Heart right ventricle (tissue), 16 donors: ENCODE measurements around the gene ARAP2. TPM values are rescaled to one million over a fixed set of nuclear protein-coding genes. Genes with fewer than 3 reads are reported as not detected.

Experiments used
- ATAC-seq, 8 donors: fragments of 200-7000 bp; cut with Tn5 transposase; one replicate each; pipeline ENCODE4 v1.9.1; 2020; ENCODE audit warnings: mild to moderate bottlenecking in 8 of 8, moderate library complexity in 8 of 8, moderate number of reproducible peaks in 1 of 8
- DNase-seq, 2 donors: peaks; one replicate each; pipeline ENCODE4 v3.0.0-alpha.2; 2020
- H3K27ac ChIP-seq, 10 donors: fragments of 200-600 bp; sonication (generic) in 2 of 10; one replicate each; pipeline versions ENCODE4 v1.5.0 to v1.8.0; 2020 to 2022; ENCODE audit warnings: mild to moderate bottlenecking in 3 of 10
- H3K27me3 ChIP-seq, 7 donors: fragments of 200-600 bp; one replicate each; pipeline ENCODE4 v1.8.0; 2021 to 2022; ENCODE audit warnings: mild to moderate bottlenecking in 2 of 7
- H3K36me3 ChIP-seq, 9 donors: fragments of 200-600 bp; sonication (generic) in 1 of 9; one replicate each; pipeline versions ENCODE4 v1.5.0 to v1.8.0; 2020 to 2022; ENCODE audit warnings: mild to moderate bottlenecking in 2 of 9
- H3K4me1 ChIP-seq, 9 donors: fragments of 200-600 bp; sonication (generic) in 1 of 9; one replicate each; pipeline versions ENCODE4 v1.5.0 to v1.8.0; 2020 to 2022; ENCODE audit warnings: mild to moderate bottlenecking in 4 of 9
- H3K4me3 ChIP-seq, 10 donors: fragments of 200-600 bp; sonication (generic) in 2 of 10; one replicate each; pipeline versions ENCODE4 v1.5.0 to v1.8.0; 2020 to 2022; ENCODE audit warnings: mild to moderate bottlenecking in 7 of 10, moderate library complexity in 2 of 10
- H3K9me3 ChIP-seq, 11 donors: fragments of 200-600 bp in 10 of 11; sonication (generic) in 2 of 11; one replicate each; pipeline versions ENCODE4 v1.5.0 to v1.8.0; 2013 to 2022; ENCODE audit warnings: mild to moderate bottlenecking in 2 of 11, control low read depth in 1 of 11, moderate library complexity in 1 of 11
- WGBS, 2 donors: extraction: QIAGEN DNeasy Blood & Tissue Kit; methylation state at CpG; one replicate each; pipeline ENCODE4 v1.1.7; 2013; ENCODE audit warnings: inconsistent platforms in 1 of 2; 5-methylcytosine and 5-hydroxymethylcytosine counted together
- intact Hi-C, 10 donors: fragments of 100-400 bp; cut with DNase I; formaldehyde crosslinking; loops; one replicate each; pipeline versions ENCODE4 v1.11.1 to v1.14.2; 2022
- polyA plus RNA-seq, 2 donors: library from polyadenylated mRNA; stranded (reverse); fragments of 200-250 nt; gene quantifications; one replicate each; pipeline ENCODE4 v1.2.3, GENCODE V29; 2013
- total RNA-seq, 10 donors: library from RNA; stranded (reverse); fragmentation: NEBNext Ultra II Directional in 3 of 10; extraction: Animal tissue kit (Norgen Biotek cat#: 25700) in 3 of 10; gene quantifications; one replicate each; pipeline versions ENCODE4 v1.2.1 to v1.2.4, GENCODE V29; 2021 to 2023
- TF ChIP-seq, protein P1 (sequence below), 9 donors: fragments of 200-600 bp; sonication (generic) in 2 of 9; IDR thresholded peaks; one replicate each; pipeline versions ENCODE4 v1.5.0 to v1.8.0; 2021 to 2022; ENCODE audit warnings: antibody characterized with exemption in 9 of 9, mild to moderate bottlenecking in 5 of 9, moderate library complexity in 1 of 9
- donor health status: Arrhythmogenic right ventricular cardiomyopathy.
- donor health status: ischemic (EF 13 %, LVEDD 7.1; RV severe dilation, severe dysfunction).
- donor health status: healthy with polysubstance abuse.
- donor health status: DM: no; HTN: yes; CAD: no.
- donor health status: DM: no; HTN: no; CAD: no.
- donor health status: ischemic (EF 25% LVEDD 6.9; RV normal size, moderate dysfunction).
- donor health status: ischemic (EF 25% LVEDD 5.7; RV mildly dilated, moderate dysfunction).
- donor health status: healthy.
- donor health status: DM: yes; HTN: yes; CAD: no.
- donor health status: Ischemic cardiomyopathy.
- donor health status: ischemic (EF 35%, LVEDD 5.7; RV mildly dilated, moderate dysfunction).
- donor health status: nonischemic (EF 11% LVEDD 7.7; RV severe dilation, severe dysfunction).
- donor health status: DM: yes; HTN: yes; CAD: no.
- donor health status: PGD.
- donor health status: ischemic (EF 29% LVEDD 5.4; RV normal size, mild dysfunction).
- donor health status: nonischemic (EF 23%, LVEDD 6.1; RV moderate dilation, normal function).

Gene ARAP2
- total and polyA plus RNA-seq, 12 donors: 0.19 to 6.9 (median 2.5) TPM

DNA sequence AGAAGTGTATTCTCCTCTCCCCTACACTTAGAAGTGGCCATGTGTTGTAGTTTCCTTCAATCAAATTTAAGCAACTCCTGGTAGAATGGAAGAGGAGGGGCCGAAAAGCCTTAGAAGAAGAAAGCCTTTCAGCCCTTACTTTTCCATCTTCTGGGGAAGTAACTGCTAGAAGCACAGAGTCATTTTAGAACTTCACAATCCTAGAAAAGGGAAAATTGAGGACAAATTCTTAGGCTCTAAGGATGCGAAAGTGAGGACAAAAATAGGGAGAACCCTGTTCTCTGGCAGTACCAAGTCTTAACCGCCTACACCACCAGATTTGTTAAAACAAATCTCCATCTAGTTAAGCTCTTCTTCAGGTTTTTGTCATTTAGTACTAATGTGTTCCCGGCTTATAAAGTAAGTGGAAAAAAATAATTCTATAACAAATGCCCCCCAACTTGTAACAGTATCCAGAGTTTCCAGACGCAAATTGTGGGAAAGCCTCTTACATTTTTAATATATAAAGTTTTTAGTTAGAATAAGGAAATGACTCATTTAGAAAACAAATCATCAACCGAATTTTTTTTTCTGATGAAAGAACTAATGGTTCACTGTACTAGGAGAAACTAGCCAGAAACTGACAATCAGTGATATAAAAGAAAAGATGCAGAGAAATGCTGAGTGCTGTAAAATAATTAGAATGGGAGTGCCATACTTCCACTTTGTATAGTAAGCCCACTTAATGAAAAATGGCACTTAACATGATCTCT lies 76.0 kb downstream of the ARAP2 start:
- 80 to 84% methylated on average over 6 of the region's 6 CpGs for WGBS, 2 donors
- Histone ChIP-seq H3K27ac (no peak overlapping the region), H3K9me3 (no peaks in the 10 kb centered on the region), H3K4me1 (no peaks in the 10 kb centered on the region), H3K36me3 (peaks cover 0 to 18% (median 0%) of the 10 kb centered on the region in 9 donors), H3K4me3 (no peak overlapping the region), H3K27me3 (no peaks in the 10 kb centered on the region)
- no peak for DNase-seq
- intact Hi-C loops: no loop called here
- ATAC-seq: no peak
- TF ChIP-seq, protein P1, sequence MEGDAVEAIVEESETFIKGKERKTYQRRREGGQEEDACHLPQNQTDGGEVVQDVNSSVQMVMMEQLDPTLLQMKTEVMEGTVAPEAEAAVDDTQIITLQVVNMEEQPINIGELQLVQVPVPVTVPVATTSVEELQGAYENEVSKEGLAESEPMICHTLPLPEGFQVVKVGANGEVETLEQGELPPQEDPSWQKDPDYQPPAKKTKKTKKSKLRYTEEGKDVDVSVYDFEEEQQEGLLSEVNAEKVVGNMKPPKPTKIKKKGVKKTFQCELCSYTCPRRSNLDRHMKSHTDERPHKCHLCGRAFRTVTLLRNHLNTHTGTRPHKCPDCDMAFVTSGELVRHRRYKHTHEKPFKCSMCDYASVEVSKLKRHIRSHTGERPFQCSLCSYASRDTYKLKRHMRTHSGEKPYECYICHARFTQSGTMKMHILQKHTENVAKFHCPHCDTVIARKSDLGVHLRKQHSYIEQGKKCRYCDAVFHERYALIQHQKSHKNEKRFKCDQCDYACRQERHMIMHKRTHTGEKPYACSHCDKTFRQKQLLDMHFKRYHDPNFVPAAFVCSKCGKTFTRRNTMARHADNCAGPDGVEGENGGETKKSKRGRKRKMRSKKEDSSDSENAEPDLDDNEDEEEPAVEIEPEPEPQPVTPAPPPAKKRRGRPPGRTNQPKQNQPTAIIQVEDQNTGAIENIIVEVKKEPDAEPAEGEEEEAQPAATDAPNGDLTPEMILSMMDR (IDR thresholded peaks at IDR 0.05): no peak

DNA sequence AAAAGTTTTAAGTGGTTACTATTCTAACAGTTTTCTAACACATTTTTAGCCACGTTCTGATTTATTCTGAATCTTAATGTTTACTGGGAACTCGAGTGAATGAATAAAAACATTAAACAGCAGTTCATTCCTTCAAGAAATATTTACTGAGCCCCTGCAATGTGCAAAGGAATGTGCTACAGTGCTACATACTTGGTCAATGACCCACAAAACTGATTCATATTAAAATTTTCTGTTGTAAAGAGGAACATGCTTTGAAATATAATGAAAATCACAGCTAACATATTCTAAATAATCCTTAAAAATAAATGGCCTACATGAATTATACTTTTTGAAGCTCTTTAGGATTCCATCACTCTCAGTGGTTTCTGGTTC lies 78.7 kb downstream of the ARAP2 start:
- DNase-seq (no peak), ATAC-seq (no peak)
- WGBS, 2 donors: 56 to 57% methylated on average over 2 of the region's 2 CpGs
- H3K4me1 ChIP-seq: no peaks in the 10 kb centered on the region
- H3K9me3 ChIP-seq: no peaks in the 10 kb centered on the region
- no peak overlapping the region for H3K27ac ChIP-seq
- peaks cover 0 to 34% (median 0%) of the 10 kb centered on the region in 9 donors for H3K36me3 ChIP-seq
- TF ChIP-seq, protein P1 (IDR thresholded peaks at IDR 0.05): no peak
- no peaks in the 10 kb centered on the region for H3K27me3 ChIP-seq
- no peak overlapping the region for H3K4me3 ChIP-seq
- intact Hi-C loops: no loop called here

DNA sequence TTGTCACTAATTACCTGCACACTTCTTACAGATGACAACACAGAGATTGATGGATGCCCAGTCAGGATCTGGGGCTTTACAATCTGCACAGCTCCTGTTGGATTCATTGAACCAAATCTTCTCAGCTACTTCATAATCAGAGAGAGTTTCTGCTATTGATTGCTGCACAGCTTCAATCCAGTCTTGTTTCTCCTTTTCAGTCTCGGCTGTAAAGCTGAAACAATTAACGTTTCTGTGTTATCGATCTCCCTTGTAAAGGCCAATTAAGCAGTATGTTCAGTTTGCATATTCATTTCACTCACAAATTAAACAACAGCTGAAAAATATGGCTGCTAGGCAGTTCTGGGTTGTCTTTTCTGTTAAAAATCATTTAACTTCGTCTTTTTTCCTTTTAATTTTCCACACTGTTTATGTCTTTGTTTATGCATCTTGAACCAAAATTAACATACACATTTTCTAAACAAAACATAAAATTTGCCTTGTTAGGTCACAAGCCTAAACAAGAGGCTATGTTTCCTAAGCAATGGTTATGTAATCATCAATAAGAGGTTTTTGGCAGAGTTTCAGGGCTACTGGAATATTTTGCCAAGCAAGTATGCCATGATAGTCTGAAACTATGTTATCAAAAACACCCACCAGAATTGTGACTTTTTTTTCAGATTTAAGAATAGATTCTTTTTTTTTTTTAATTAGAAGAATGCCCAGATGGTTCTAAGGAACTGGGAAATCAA lies 79.2 kb downstream of the ARAP2 start:
- no peak for ATAC-seq
- Histone ChIP-seq H3K27me3 (no peaks in the 10 kb centered on the region), H3K9me3 (no peaks in the 10 kb centered on the region), H3K27ac (no peak overlapping the region), H3K36me3 (peaks cover 0 to 38% (median 0%) of the 10 kb centered on the region in 9 donors), H3K4me3 (no peak overlapping the region), H3K4me1 (no peaks in the 10 kb centered on the region)
- DNase-seq: no peak
- TF ChIP-seq, protein P1 (IDR thresholded peaks at IDR 0.05): no peak
- WGBS, 2 donors: 82 to 84% methylated on average over 4 of the region's 4 CpGs
- intact Hi-C loops: no loop called here

DNA sequence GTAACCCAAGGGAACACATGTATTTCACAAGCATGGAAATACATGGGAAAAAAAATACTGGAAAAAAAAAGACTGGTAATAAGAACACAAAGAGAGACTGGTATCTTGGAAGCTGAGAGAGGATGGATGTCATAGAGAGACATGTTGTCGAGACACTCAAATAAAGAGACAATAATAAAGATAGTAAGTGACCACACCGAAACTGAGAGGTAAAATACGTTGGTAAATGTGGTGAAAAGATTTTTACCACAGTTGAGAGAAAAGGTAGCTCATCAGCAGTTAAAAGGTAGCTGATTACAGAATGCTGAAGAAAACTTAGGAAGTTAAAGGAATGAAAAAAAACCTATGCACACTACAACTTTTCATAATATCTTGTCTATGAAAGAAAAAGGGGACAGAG lies 81.1 kb downstream of the ARAP2 start:
- H3K27ac ChIP-seq: no peak overlapping the region
- H3K27me3 ChIP-seq: no peaks in the 10 kb centered on the region
- TF ChIP-seq, protein P1 (IDR thresholded peaks at IDR 0.05): no peak
- DNase-seq: no peak
- intact Hi-C loops: no loop called here
- H3K36me3 ChIP-seq: peaks cover 0 to 56% (median 0%) of the 10 kb centered on the region in 9 donors
- WGBS, 2 donors: 80 to 83% methylated on average over 3 of the region's 3 CpGs
- H3K4me3 ChIP-seq: no peak overlapping the region
- ATAC-seq: no peak
- no peaks in the 10 kb centered on the region for H3K9me3 ChIP-seq
- no peaks in the 10 kb centered on the region for H3K4me1 ChIP-seq
